CD14-positive monocyte (primary cell): ENCODE results near the gene DENND1A. TPM values are rescaled to one million over a fixed set of nuclear protein-coding genes. Genes with fewer than 3 reads are reported as not detected.
A peak's percentile ranks its signal among the peaks of the same experiment; 100 is the strongest.

Source experiments
- DNase-seq, 3 donors: peaks; one replicate each; pipeline ENCODE4 v3.0.0-alpha.2; 2011 to 2022
- H2AFZ ChIP-seq: 2 replicates; pipeline ENCODE4 v1.6.0; 2012; ENCODE audit warnings: mild to moderate bottlenecking, low read depth, low read length, inconsistent platforms; ENCODE audit not compliant: insufficient read depth, poor library complexity, severe bottlenecking
- H3K27ac ChIP-seq, 2 donors: 1 replicate in 1 of 2; 2 replicates in 1 of 2; pipeline ENCODE4 v1.5.1; 2012 to 2013; ENCODE audit warnings: low read length in 2 of 2, control low read depth in 1 of 2, inconsistent platforms in 1 of 2, low read depth in 1 of 2, mild to moderate bottlenecking in 1 of 2
- H3K27me3 ChIP-seq, 2 donors: one replicate each; pipeline versions ENCODE4 v1.6.0 to v1.6.1; 2011 to 2013; ENCODE audit warnings: low read length in 2 of 2; ENCODE audit not compliant: control insufficient read depth in 2 of 2, insufficient read depth in 2 of 2
- H3K36me3 ChIP-seq, 2 donors: replicated peaks in 1 of 2; 1 replicate in 1 of 2; 2 replicates in 1 of 2; pipeline versions ENCODE4 v1.5.1 to v1.6.1; 2012 to 2013; ENCODE audit warnings: low read length in 2 of 2, control low read depth in 1 of 2, inconsistent platforms in 1 of 2, mild to moderate bottlenecking in 1 of 2; ENCODE audit not compliant: insufficient read depth in 2 of 2, control insufficient read depth in 1 of 2
- H3K4me1 ChIP-seq, 2 donors: 1 replicate in 1 of 2; 2 replicates in 1 of 2; pipeline versions ENCODE4 v1.5.1 to v1.6.1; 2012 to 2013; ENCODE audit warnings: low read length in 2 of 2, control low read depth in 1 of 2, inconsistent platforms in 1 of 2, mild to moderate bottlenecking in 1 of 2, moderate library complexity in 1 of 2; ENCODE audit not compliant: insufficient read depth in 2 of 2, control insufficient read depth in 1 of 2
- H3K4me2 ChIP-seq: replicated peaks from 2 replicates; pipeline ENCODE3; 2012; ENCODE audit warnings: low read length, moderate library complexity, mild to moderate bottlenecking; ENCODE audit not compliant: poor library complexity, severe bottlenecking; ENCODE audit errors: extremely low read depth
- H3K4me3 ChIP-seq, 3 experiments: fragments of 200-600 bp in 1 of 3; sonication (generic) in 1 of 3; replicated peaks in 1 of 3; 1 replicate in 2 of 3; 2 replicates in 1 of 3; pipeline ENCODE4 v1.5.1; 2011 to 2013; ENCODE audit warnings: low read length in 3 of 3, mild to moderate bottlenecking in 3 of 3, control low read depth in 2 of 3, low read depth in 2 of 3, inconsistent platforms in 1 of 3, moderate library complexity in 1 of 3
- H3K79me2 ChIP-seq: 2 replicates; pipeline ENCODE4 v1.6.0; 2012; ENCODE audit warnings: mild to moderate bottlenecking, control low read depth, inconsistent platforms, low read length, moderate library complexity; ENCODE audit not compliant: insufficient read depth
- H3K9ac ChIP-seq: 2 replicates; pipeline ENCODE4 v1.6.0; 2017; ENCODE audit warnings: low read length, mild to moderate bottlenecking; ENCODE audit not compliant: insufficient read depth, poor library complexity, severe bottlenecking
- H3K9me3 ChIP-seq, 2 donors: replicated peaks in 1 of 2; 1 replicate in 1 of 2; 2 replicates in 1 of 2; pipeline versions ENCODE4 v1.5.1 to v1.6.1; 2012 to 2013; ENCODE audit warnings: low read length in 2 of 2, control low read depth in 1 of 2; ENCODE audit not compliant: control insufficient read depth in 1 of 2, insufficient read depth in 1 of 2
- H4K20me1 ChIP-seq: 2 replicates; pipeline ENCODE4 v1.6.0; 2012; ENCODE audit warnings: mild to moderate bottlenecking, low read length, control low read depth, moderate library complexity; ENCODE audit not compliant: insufficient read depth
- H3K27ac Mint-ChIP-seq, 7 donors: one replicate each; pipeline ENCODE4 v1.8.0; 2020; ENCODE audit warnings: mild to moderate bottlenecking in 7 of 7, mixed read lengths in 7 of 7, moderate library complexity in 6 of 7, inconsistent platforms in 2 of 7
- H3K27me3 Mint-ChIP-seq, 3 donors: one replicate each; pipeline ENCODE4 v1.8.0; 2021 to 2022; ENCODE audit warnings: low read depth in 3 of 3, mild to moderate bottlenecking in 3 of 3, mixed read lengths in 3 of 3, moderate library complexity in 3 of 3, inconsistent platforms in 1 of 3
- H3K36me3 Mint-ChIP-seq, 2 donors: one replicate each; pipeline ENCODE4 v1.8.0; 2020; ENCODE audit warnings: mixed read lengths in 2 of 2, inconsistent platforms in 1 of 2, mild to moderate bottlenecking in 1 of 2
- H3K4me1 Mint-ChIP-seq: one replicate; pipeline ENCODE4 v1.8.0; 2020; ENCODE audit warnings: mild to moderate bottlenecking, mixed read lengths
- H3K4me3 Mint-ChIP-seq, 2 donors: one replicate each; pipeline ENCODE4 v1.8.0; 2020; ENCODE audit warnings: mild to moderate bottlenecking in 2 of 2, mixed read lengths in 2 of 2, moderate library complexity in 1 of 2
- H3K9me3 Mint-ChIP-seq, 7 donors: one replicate each; pipeline ENCODE4 v1.8.0; 2020 to 2022; ENCODE audit warnings: mixed read lengths in 7 of 7, mild to moderate bottlenecking in 6 of 7, moderate library complexity in 6 of 7, inconsistent platforms in 2 of 7
- CTCF ChIP-seq: fragments of 200-600 bp; IDR thresholded peaks from one replicate; pipeline ENCODE4 v1.8.0; 2022; ENCODE audit warnings: antibody characterized with exemption, mild to moderate bottlenecking
- WGBS: methylation state at CpG from one replicate; pipeline ENCODE4 v1.1.5; 2013; ENCODE audit warnings: missing lambda C conversion rate; ENCODE audit not compliant: insufficient coverage; 5-methylcytosine and 5-hydroxymethylcytosine counted together
- intact Hi-C, 2 donors: fragments of 100-400 bp; cut with micrococcal nuclease; formaldehyde crosslinking; loops; one replicate each; pipeline versions ENCODE4 v1.15.0 to v1.15.1; 2023
- polyA plus RNA-seq, 3 donors: library from polyadenylated mRNA; depleted of rRNA in 1 of 3; unstranded in 2 of 3; stranded (reverse) in 1 of 3; fragments of 300-500 nt in 2 of 3; fragments of >200 nt in 1 of 3; fragmentation: Illumina TruSeq in 2 of 3; gene quantifications; 1 replicate in 2 of 3; 2 replicates in 1 of 3; pipeline ENCODE4 v1.2.3, GENCODE V29; 2012 to 2021

DENND1A gene
- polyA plus RNA-seq, 3 donors = 24.8 to 73.0 (median 29.4) TPM

GRCh38 chr9:123450098-123450770, 479.7 kb downstream of the DENND1A start:
- no peaks in the 10 kb centered on the region for H3K9me3 ChIP-seq
- peaks cover 0 to 5% (median 1%) of the 10 kb centered on the region in 3 donors for H3K27me3 Mint-ChIP-seq
- H3K4me2 ChIP-seq = no peak overlapping the region
- H3K9me3 Mint-ChIP-seq = no peaks in the 10 kb centered on the region
- no peaks in the 10 kb centered on the region for H3K4me1 Mint-ChIP-seq
- no peak overlapping the region for H3K9ac ChIP-seq
- H3K36me3 Mint-ChIP-seq = peaks cover 82 to 96% of the 10 kb centered on the region in 2 donors
- H3K79me2 ChIP-seq = no peaks in the 10 kb centered on the region
- H3K4me1 ChIP-seq = no peaks in the 10 kb centered on the region
- WGBS = 97% methylated on average over 6 of the region's 12 CpGs
- peak overlapping the region in 1 of 7 donors; percentile 44 for H3K27ac Mint-ChIP-seq
- H3K27me3 ChIP-seq = no peaks in the 10 kb centered on the region
- TF ChIP-seq CTCF = no peak
- H3K36me3 ChIP-seq = peaks cover 80 to 100% of the 10 kb centered on the region in 2 donors
- intact Hi-C loops = no loop called here
- no peak overlapping the region for H3K4me3 ChIP-seq
- H3K27ac ChIP-seq = no peak overlapping the region
- no peak overlapping the region for H2AFZ ChIP-seq
- H4K20me1 ChIP-seq = peaks cover under 1% of the 10 kb centered on the region
- DNase-seq = no peak
- H3K4me3 Mint-ChIP-seq = no peak overlapping the region

GRCh38 chr9:123447934-123448646, 481.8 kb downstream of the DENND1A start:
- whole genome bisulfite sequencing = no CpG with 5 or more reads among the region's 9 CpGs
- DNase-seq = no peak
- Histone ChIP-seq H2AFZ (no peak overlapping the region), H4K20me1 (no peaks in the 10 kb centered on the region), H3K9me3 (no peaks in the 10 kb centered on the region), H3K4me2 (no peak overlapping the region), H3K27ac (no peak overlapping the region), H3K4me1 (no peaks in the 10 kb centered on the region), H3K9ac (no peak overlapping the region), H3K36me3 (peaks cover 76 to 99% of the 10 kb centered on the region in 2 donors), H3K4me3 (no peak overlapping the region), H3K27me3 (no peaks in the 10 kb centered on the region), H3K79me2 (no peaks in the 10 kb centered on the region)
- Mint-ChIP-seq H3K36me3 (peaks cover 85 to 96% of the 10 kb centered on the region in 2 donors), H3K27me3 (peaks cover 0 to 2% (median 1%) of the 10 kb centered on the region in 3 donors), H3K27ac (no peak overlapping the region), H3K9me3 (no peaks in the 10 kb centered on the region), H3K4me1 (no peaks in the 10 kb centered on the region), H3K4me3 (no peak overlapping the region)
- TF ChIP-seq CTCF = no peak
- intact Hi-C loops = no loop called here
